Measurements from ENCODE around the gene DRC3.

DRC3 gene

DNA sequence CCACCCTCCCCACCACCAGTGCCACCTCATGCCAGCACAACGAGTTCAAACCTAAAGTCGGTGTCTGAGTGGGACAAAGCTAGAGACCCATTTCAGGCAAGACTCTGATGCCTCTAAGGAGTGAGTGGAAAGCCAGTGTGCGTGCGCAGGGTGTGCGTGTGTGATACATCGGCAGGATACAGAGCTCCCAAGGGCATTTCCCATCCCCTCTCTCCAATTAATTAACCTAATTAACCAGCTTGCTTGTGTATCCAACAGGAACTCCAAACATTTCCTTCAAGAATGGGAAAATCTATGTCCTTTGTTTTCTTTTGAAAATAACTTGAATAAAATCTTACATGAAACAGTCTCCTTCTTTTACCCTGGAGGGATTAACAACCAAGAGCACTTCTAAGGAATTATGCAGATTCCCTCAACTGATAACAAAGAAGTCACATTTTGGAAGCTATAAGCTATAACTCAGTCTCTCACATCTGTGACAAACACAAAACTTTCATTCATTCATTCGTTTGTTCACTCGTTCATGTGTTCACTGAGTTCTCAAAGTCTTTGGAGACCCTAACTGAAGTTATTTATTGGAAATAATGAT, 56.4 kb downstream of the DRC3 start:
- no peak for DNase-seq (ENCODE audit: low read depth)
- in situ Hi-C loops (cut with HindIII; ENCODE audit: low sequenced_read_pairs): loop anchor here (25.0 kb wide), 1 partner anchor 367 kb away; no protein-coding TSS in a partner anchor
- no peak overlapping the region for H3K4me3 ChIP-seq (ENCODE audit: low read depth, low read length)
- TF ChIP-seq, protein P1, sequence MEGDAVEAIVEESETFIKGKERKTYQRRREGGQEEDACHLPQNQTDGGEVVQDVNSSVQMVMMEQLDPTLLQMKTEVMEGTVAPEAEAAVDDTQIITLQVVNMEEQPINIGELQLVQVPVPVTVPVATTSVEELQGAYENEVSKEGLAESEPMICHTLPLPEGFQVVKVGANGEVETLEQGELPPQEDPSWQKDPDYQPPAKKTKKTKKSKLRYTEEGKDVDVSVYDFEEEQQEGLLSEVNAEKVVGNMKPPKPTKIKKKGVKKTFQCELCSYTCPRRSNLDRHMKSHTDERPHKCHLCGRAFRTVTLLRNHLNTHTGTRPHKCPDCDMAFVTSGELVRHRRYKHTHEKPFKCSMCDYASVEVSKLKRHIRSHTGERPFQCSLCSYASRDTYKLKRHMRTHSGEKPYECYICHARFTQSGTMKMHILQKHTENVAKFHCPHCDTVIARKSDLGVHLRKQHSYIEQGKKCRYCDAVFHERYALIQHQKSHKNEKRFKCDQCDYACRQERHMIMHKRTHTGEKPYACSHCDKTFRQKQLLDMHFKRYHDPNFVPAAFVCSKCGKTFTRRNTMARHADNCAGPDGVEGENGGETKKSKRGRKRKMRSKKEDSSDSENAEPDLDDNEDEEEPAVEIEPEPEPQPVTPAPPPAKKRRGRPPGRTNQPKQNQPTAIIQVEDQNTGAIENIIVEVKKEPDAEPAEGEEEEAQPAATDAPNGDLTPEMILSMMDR (IDR thresholded peaks at IDR 0.05; ENCODE audit: low read depth, low read length, missing control alignments): no peak

DNA sequence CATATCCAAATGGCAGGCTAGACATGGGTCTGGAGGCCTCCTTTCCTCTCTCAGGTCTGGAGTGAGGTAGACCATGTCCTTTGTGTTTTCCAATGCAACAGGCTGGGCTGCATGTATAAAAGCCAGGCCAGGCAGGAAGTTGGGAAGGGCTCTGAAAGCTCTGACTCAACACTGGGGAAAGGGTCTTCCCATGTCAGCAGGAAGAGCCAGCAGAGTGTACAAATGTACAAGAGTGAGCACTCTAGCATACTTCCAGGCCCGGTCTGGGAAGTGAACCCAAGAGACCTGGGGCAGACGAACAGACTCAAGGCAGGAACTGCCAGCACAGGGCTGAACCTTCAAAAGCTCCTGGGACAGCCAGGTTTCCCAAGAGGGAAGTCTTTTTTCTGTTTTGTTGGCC, 59.3 kb downstream of the DRC3 start:
- DNase-seq (ENCODE audit: low read depth): peak; percentile 28
- no peak overlapping the region for H3K4me3 ChIP-seq (ENCODE audit: low read depth, low read length)
- TF ChIP-seq, protein P1 (IDR thresholded peaks at IDR 0.05; ENCODE audit: low read depth, low read length, missing control alignments): no peak
- in situ Hi-C loops (cut with HindIII; ENCODE audit: low sequenced_read_pairs): loop anchor here (5.0 to 25.0 kb wide), 2 partner anchors 145 to 370 kb away; no protein-coding TSS in a partner anchor

DNA sequence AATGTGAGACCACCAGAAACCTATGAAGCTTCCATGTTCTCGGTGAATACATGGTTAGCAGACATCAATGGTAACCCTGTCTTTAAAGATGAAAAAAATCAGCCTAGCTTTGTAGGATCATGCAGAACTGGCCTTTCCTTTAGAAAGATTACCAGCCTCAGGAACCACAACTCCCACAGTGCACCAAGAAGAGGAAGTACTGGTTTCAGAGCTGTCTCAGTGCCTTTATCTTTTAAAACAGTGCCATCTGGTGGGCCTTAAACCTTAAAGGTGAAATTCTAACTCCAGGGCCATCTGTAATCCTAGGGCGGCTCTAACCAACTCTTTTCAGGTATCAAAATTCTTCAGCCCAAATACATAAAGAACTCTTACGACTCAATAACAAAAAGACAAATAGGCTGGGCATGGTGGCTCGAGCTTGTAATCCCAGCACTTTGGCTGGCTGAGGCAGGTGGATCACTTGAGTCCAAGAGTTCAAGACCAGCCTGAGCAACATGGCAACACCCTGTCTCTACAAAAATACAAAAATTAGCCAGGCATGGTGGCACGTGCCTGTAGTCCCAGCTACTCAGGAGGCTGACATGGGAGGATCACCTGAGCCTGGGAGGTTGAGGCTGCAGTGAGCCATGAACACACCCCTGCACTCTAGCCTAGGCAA, 60.9 kb downstream of the DRC3 start:
- no peak overlapping the region for H3K4me3 ChIP-seq (ENCODE audit: low read depth, low read length)
- TF ChIP-seq, protein P1 (IDR thresholded peaks at IDR 0.05; ENCODE audit: low read depth, low read length, missing control alignments): peak; percentile 58
- in situ Hi-C loops (cut with HindIII; ENCODE audit: low sequenced_read_pairs): loop anchor here (5.0 to 25.0 kb wide), 2 partner anchors 146 to 371 kb away; no protein-coding TSS in a partner anchor
- peak; percentile 85 for DNase-seq (ENCODE audit: low read depth)

DNA sequence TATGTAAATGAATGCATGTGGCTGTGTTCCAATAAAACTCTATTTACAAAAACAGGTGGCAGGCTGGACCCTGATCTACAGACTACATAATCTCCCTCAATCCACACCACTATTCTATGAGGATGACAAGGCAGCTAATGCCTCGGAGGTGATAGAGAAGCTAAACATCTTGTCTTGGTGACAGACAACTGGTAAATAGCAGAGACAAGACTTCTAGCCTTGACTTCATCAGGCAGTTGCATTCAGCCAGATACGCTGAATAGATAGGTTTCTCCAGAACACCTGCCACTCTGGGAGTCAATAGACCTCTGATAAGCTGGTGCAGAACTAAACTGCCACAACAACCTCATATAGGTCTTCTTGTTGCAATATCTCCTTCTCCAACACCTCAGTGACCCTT, 63.0 kb downstream of the DRC3 start:
- H3K4me3 ChIP-seq (ENCODE audit: low read depth, low read length): no peak overlapping the region
- TF ChIP-seq, protein P1 (IDR thresholded peaks at IDR 0.05; ENCODE audit: low read depth, low read length, missing control alignments): no peak
- no peak for DNase-seq (ENCODE audit: low read depth)
- in situ Hi-C loops (cut with HindIII; ENCODE audit: low sequenced_read_pairs): loop anchor here (25.0 kb wide), 1 partner anchor 373 kb away; no protein-coding TSS in a partner anchor

DNA sequence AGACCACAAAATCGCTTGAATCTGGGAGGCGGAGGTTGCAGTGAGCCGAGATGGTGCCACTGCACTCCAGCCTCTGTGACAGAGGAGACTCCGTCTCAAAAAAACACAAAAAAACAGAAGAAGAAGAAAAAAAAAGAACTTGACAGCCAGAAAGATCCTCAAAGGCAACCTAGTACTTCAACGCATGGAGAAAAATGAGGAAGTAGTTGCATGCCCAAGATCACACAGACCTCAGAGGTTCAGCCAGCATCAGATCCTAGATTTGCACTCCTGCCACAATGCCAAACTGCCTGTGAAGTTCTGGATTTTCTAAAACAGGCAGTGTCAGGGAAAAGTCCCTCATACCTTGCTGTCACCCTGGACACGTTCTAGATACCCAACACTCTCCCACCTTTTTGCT, 64.8 kb downstream of the DRC3 start:
- H3K4me3 ChIP-seq (ENCODE audit: low read depth, low read length): no peak overlapping the region
- in situ Hi-C loops (cut with HindIII; ENCODE audit: low sequenced_read_pairs): loop anchor here (25.0 kb wide), 1 partner anchor 375 kb away; no protein-coding TSS in a partner anchor
- TF ChIP-seq, protein P1 (IDR thresholded peaks at IDR 0.05; ENCODE audit: low read depth, low read length, missing control alignments): no peak
- DNase-seq (ENCODE audit: low read depth): no peak

DNA sequence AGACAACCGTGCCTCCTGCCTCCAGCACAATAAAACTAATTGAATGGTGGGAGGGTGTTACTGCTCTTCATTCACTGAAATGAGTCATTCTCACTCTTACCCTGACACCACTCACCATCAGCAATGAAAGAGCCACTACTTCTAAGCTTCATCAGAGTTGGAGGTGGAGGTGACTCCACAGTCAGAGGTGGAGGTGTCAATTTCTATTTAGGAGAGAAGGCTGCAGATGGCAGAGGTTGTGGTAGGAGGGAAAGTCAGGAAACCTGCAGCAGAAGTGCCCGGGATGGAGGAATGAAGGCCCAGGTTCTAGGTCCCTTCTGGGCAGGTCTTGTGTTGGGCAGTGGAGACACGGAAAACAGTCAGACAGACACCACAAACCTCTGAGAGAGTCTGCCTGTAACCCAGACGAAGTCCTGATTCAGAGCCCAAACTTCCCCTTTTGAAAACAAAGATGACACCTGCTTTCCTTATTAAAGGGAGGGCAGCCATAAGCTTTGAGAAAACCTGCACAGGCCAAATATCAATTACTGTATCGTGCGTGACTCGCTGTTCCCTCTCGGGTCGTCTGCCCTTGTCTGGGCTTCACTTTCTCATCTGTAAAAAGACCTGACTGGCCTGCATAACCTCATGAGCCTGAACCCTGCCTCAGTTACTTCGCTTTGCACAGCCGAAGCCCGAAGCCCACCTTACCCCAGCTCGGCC, 65.6 kb downstream of the DRC3 start:
- peak overlapping the region; percentile 73 for H3K4me3 ChIP-seq (ENCODE audit: low read depth, low read length)
- DNase-seq (ENCODE audit: low read depth): no peak
- in situ Hi-C loops (cut with HindIII; ENCODE audit: low sequenced_read_pairs): loop anchor here (25.0 kb wide), 1 partner anchor 376 kb away; no protein-coding TSS in a partner anchor
- TF ChIP-seq, protein P1 (IDR thresholded peaks at IDR 0.05; ENCODE audit: low read depth, low read length, missing control alignments): no peak
